Brain microvascular endothelial cell (primary cell): ENCODE results near the gene SNX8.

Experiments
- DNase-seq: peaks from one replicate; pipeline ENCODE4 v3.0.0-alpha.2; 2020
- H3K27ac ChIP-seq: fragments of 250-450 bp; sonication (Bioruptor Pico); 2 replicates; pipeline ENCODE4 v1.5.1; 2020; ENCODE audit warnings: mild to moderate bottlenecking, moderate library complexity
- H3K27me3 ChIP-seq: fragments of 250-450 bp; sonication (Bioruptor Pico); replicated peaks from 2 replicates; pipeline ENCODE4 v1.5.1; 2020; ENCODE audit warnings: mild to moderate bottlenecking
- H3K36me3 ChIP-seq: fragments of 250-450 bp; sonication (Bioruptor Pico); replicated peaks from 2 replicates; pipeline ENCODE4 v1.5.1; 2020; ENCODE audit warnings: mild to moderate bottlenecking
- H3K4me3 ChIP-seq: 2 replicates; pipeline ENCODE4 v1.5.1; 2011; ENCODE audit warnings: low read depth, mild to moderate bottlenecking, control low read depth, low read length, moderate library complexity
- in situ Hi-C: cut with HindIII; loops from 2 replicates; pipeline ENCODE4 v1.10.0; 2017; ENCODE audit warnings: low sequenced_read_pairs, low pct_ligation_motif_present
- TF ChIP-seq, protein P1 (sequence below): IDR thresholded peaks from 2 replicates; pipeline ENCODE4 v1.5.1; 2011; ENCODE audit warnings: low read depth, mild to moderate bottlenecking, moderate library complexity, low read length, control low read depth, inconsistent platforms; ENCODE audit errors: missing control alignments

SNX8 gene

DNA sequence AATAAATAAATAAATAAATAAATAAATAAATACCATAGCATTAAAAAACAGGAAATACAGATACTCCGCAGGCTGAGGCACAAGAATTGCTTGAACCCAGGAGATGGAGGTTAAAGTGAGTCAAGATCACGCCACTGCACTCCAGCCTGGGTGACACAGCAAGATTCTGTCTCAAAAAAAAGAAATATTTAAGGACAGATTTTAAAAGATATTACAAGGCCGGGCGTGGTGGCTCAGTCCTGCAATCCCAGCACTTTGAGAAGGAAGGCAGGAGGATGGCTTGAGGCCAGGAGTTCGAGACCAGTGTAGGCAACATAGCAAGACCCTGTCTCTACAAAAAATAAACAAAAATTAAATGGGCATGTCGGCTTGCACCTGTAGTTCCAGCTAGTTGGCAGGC is 17.5 kb upstream of the SNX8 start:
- Histone ChIP-seq H3K4me3 (no peak overlapping the region), H3K27me3 (no peaks in the 10 kb centered on the region), H3K36me3 (no peaks in the 10 kb centered on the region), H3K27ac (no peak overlapping the region)
- no peak for DNase-seq
- in situ Hi-C loops: no loop called here
- TF ChIP-seq, protein P1, sequence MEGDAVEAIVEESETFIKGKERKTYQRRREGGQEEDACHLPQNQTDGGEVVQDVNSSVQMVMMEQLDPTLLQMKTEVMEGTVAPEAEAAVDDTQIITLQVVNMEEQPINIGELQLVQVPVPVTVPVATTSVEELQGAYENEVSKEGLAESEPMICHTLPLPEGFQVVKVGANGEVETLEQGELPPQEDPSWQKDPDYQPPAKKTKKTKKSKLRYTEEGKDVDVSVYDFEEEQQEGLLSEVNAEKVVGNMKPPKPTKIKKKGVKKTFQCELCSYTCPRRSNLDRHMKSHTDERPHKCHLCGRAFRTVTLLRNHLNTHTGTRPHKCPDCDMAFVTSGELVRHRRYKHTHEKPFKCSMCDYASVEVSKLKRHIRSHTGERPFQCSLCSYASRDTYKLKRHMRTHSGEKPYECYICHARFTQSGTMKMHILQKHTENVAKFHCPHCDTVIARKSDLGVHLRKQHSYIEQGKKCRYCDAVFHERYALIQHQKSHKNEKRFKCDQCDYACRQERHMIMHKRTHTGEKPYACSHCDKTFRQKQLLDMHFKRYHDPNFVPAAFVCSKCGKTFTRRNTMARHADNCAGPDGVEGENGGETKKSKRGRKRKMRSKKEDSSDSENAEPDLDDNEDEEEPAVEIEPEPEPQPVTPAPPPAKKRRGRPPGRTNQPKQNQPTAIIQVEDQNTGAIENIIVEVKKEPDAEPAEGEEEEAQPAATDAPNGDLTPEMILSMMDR: no peak

DNA sequence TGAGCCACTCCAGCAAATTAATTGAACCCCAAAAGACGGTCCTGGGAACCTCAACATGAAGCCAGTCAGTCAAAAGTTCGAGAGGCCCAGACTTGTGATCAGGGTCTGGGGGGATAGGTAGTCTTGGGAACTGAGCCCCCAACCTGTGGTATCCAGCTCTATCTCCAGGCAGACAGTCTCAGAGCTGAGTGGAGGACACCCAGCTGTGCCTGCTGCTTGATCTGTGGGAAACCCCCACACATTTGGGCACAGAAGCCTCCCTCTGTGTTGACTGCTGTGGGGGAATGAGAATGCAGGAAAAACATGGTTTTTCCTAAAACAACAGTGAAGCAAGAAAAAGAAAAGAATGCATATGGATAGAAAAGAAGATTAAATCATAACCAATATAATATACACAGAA is 16.3 kb upstream of the SNX8 start:
- in situ Hi-C loops: no loop called here
- H3K27ac ChIP-seq: no peak overlapping the region
- no peak overlapping the region for H3K4me3 ChIP-seq
- no peaks in the 10 kb centered on the region for H3K27me3 ChIP-seq
- TF ChIP-seq, protein P1: no peak
- DNase-seq: no peak
- H3K36me3 ChIP-seq: no peaks in the 10 kb centered on the region

DNA sequence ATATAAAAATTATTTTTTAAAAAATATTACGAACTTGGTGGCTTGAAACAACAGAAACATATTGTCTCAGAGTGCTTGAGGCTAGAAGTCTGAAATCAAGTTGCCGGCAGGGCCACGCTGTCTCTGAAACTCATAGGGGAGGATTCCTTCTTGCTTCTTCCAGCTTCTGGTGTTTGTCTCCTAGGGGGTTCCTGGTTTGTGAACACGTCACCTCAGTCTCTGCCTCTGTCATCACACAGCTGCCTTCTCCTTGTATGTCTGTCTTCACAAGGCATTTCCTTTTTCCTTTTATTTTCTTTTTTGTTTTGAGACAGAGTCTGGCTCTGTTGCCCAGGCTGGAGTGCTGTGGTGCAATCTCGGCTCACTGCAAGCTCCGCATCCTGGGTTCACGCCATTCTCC is 12.7 kb upstream of the SNX8 start:
- TF ChIP-seq, protein P1: no peak
- DNase-seq: no peak
- no peak overlapping the region for H3K27ac ChIP-seq
- no peaks in the 10 kb centered on the region for H3K27me3 ChIP-seq
- no peak overlapping the region for H3K4me3 ChIP-seq
- in situ Hi-C loops: no loop called here
- no peaks in the 10 kb centered on the region for H3K36me3 ChIP-seq

DNA sequence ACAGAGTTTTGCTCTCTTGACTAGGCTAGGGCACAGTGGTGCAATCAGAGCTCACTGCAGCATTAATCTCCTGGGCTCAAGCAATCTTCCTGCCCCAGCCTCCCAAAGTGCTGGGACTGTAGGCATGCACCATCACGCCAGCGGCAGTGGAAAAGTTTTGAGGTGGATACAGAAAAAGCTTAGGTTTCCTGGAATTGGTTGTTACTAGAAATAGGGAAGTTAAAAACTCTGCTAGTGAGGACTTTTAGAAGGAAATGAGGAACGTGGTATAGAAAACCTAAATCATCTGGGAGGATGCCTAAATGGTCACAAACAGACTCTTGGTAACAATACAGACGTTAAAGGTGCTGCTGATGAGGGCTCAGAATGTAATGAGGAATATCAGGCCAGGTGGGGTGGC is 10.9 kb upstream of the SNX8 start:
- TF ChIP-seq, protein P1: no peak
- DNase-seq: no peak
- Histone ChIP-seq H3K36me3 (no peaks in the 10 kb centered on the region), H3K27me3 (no peaks in the 10 kb centered on the region), H3K27ac (no peak overlapping the region), H3K4me3 (no peak overlapping the region)
- in situ Hi-C loops: no loop called here

DNA sequence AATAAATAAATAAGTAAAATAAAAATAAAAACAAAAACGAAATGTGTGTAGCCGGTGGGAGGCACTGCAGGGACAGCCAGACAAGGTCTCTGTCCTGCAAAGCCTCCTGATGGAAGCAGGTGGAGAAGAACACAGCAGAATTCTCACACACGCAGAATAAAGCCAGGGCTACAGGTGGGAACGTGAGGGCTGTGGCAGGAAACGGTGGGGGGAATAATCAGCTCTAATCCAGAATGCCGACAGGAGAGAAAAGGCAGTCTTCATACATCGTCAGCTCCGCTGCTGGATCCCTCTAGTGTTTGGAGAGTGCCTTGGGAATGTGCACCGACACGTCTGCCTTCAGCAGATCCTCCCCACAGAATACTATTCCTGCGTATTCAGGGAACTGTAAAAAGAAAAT is 6.8 kb upstream of the SNX8 start:
- Histone ChIP-seq H3K27me3 (no peaks in the 10 kb centered on the region), H3K27ac (no peak overlapping the region), H3K4me3 (no peak overlapping the region), H3K36me3 (no peaks in the 10 kb centered on the region)
- TF ChIP-seq, protein P1: peak; percentile 36
- in situ Hi-C loops: no loop called here
- no peak for DNase-seq

DNA sequence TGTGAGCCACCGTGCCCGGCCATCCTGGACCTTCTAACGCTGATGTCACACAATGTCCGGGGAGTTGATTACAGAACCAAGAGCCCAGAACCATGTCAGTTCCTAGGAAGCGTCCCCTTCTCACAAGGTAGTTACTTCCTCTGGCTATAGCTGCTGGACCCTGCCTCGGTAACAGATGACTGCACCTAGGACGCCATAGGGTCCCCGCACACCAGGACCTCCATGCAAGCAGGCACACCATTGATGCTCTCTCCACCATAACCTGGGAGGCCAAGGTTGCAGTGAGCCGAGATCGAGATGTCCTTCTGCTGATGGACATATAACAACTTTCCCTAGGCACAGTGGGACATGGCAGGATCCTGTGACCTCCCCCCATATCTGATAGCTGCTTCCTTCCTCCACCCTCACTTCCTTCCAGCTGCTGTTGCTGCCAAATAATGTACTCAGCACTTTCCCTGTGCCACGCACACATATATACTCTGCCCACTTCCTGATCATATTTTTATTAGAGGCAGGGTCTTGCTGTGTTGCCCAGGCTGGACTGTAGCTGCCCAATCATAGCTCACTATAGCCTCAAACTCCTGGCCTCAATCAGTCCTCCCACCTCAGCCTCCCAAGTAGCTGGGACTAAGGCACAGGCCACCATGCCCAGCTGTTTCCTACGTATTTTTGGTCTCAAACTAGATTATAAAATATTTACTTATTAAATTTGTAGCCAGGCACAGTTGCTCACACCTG is 3.5 kb upstream of the SNX8 start:
- TF ChIP-seq, protein P1: no peak
- H3K27me3 ChIP-seq: no peaks in the 10 kb centered on the region
- no peak for DNase-seq
- H3K27ac ChIP-seq: no peak overlapping the region
- H3K36me3 ChIP-seq: no peaks in the 10 kb centered on the region
- in situ Hi-C loops: no loop called here
- H3K4me3 ChIP-seq: no peak overlapping the region
